ENCODE results near the gene SLC45A1.

SLC45A1 gene

GRCh38 chr1:8388732-8389562, 71.0 kb downstream of the SLC45A1 start:
- TF ChIP-seq POLR2AphosphoS5 (IDR thresholded peaks at IDR 0.05; ENCODE audit: low read depth, low read length): no peak
- no peak for TF ChIP-seq REST (IDR thresholded peaks at IDR 0.05; ENCODE audit: insufficient read depth in 1 of 2, low read depth in 2 of 2, low read length in 2 of 2)
- no peak for TF ChIP-seq TAF1 (IDR thresholded peaks at IDR 0.05; ENCODE audit: borderline replicate concordance, insufficient read depth, low read length)
- TF ChIP-seq SIN3A (IDR thresholded peaks at IDR 0.05; ENCODE audit: borderline replicate concordance, insufficient read depth, low read length): no peak
- no peak for TF ChIP-seq FOXP2 (optimal IDR thresholded peaks at IDR 0.05; ENCODE audit: borderline replicate concordance, extremely low read depth, extremely low read length, insufficient read depth)

DNA sequence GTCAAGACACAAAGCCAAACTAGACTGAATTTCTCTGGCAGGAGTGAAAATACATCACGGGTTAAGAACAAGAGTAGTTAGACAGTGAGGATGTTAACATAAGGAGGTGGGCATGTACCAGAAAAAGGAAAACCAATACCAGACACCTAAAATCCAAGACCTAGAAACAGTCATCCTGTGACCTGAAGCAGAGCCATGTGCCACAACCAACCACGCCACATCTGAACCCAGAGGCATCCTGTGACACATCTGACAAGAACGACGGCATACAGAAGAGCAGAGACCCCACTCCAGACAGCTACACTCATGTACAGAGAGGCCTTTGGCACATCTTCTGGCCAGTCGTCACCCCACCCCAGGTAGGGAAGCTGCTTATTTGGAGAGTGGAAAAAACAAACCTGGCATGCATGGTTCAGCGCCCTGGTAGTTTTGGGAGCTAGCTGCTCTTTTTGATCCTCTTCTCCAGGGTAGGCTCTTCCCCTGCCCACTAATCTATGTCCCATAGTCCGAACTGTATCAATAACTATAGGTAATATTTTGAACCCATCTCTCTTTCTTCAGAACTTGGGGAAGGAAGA, 72.1 kb downstream of the SLC45A1 start:
- TF ChIP-seq POLR2AphosphoS5 (IDR thresholded peaks at IDR 0.05; ENCODE audit: low read depth, low read length) (no peak), FOXP2 (optimal IDR thresholded peaks at IDR 0.05; ENCODE audit: borderline replicate concordance, extremely low read depth, extremely low read length, insufficient read depth) (no peak), SIN3A (IDR thresholded peaks at IDR 0.05; ENCODE audit: borderline replicate concordance, insufficient read depth, low read length) (no peak), TAF1 (IDR thresholded peaks at IDR 0.05; ENCODE audit: borderline replicate concordance, insufficient read depth, low read length) (no peak), REST (IDR thresholded peaks at IDR 0.05; ENCODE audit: insufficient read depth in 1 of 2, low read depth in 2 of 2, low read length in 2 of 2) (no peak)

GRCh38 chr1:8390707-8391106, 72.8 kb downstream of the SLC45A1 start:
- TF ChIP-seq POLR2AphosphoS5 (IDR thresholded peaks at IDR 0.05; ENCODE audit: low read depth, low read length) (no peak), TAF1 (IDR thresholded peaks at IDR 0.05; ENCODE audit: borderline replicate concordance, insufficient read depth, low read length) (no peak), SIN3A (IDR thresholded peaks at IDR 0.05; ENCODE audit: borderline replicate concordance, insufficient read depth, low read length) (no peak), REST (IDR thresholded peaks at IDR 0.05; ENCODE audit: insufficient read depth in 1 of 2, low read depth in 2 of 2, low read length in 2 of 2) (no peak), FOXP2 (optimal IDR thresholded peaks at IDR 0.05; ENCODE audit: borderline replicate concordance, extremely low read depth, extremely low read length, insufficient read depth) (no peak)

DNA sequence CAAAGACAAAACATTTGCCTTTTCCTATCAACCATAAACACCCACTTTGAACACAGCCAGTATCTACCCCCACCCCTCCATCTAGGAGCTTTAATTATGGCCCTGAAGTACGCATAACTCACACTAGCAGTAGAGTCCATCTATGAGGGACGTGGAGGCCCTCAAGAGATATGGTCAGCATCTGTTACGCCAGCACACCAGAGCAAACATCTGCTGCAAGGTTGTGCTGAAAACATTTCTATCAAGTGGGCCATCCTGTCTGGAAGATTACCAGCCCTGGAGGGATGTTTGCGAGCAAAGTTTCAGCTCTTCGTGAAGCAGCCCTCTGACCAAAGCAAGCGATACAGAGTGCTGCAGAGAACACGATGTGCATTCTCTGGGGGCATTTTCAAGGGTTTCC, 74.6 kb downstream of the SLC45A1 start:
- no peak for TF ChIP-seq POLR2AphosphoS5 (IDR thresholded peaks at IDR 0.05; ENCODE audit: low read depth, low read length)
- no peak for TF ChIP-seq FOXP2 (optimal IDR thresholded peaks at IDR 0.05; ENCODE audit: borderline replicate concordance, extremely low read depth, extremely low read length, insufficient read depth)
- TF ChIP-seq TAF1 (IDR thresholded peaks at IDR 0.05; ENCODE audit: borderline replicate concordance, insufficient read depth, low read length): no peak
- TF ChIP-seq SIN3A (IDR thresholded peaks at IDR 0.05; ENCODE audit: borderline replicate concordance, insufficient read depth, low read length): no peak
- TF ChIP-seq REST (IDR thresholded peaks at IDR 0.05; ENCODE audit: insufficient read depth in 1 of 2, low read depth in 2 of 2, low read length in 2 of 2): no peak

Measured in PFSK-1 (cell line).